GM12891 (cell line): Measurements from ENCODE around the gene ELF4.

Experiments
- POLR2A ChIP-seq: IDR thresholded peaks from 2 replicates; pipeline ENCODE4 v1.6.1; 2011; ENCODE audit warnings: low read depth, low read length, control low read depth
- POLR2AphosphoS5 ChIP-seq: IDR thresholded peaks from 2 replicates; pipeline ENCODE4 v1.6.1; 2011; ENCODE audit warnings: low read depth, low read length, control low read depth
- SPI1 ChIP-seq: IDR thresholded peaks from 2 replicates; pipeline ENCODE4 v1.6.1; 2011; ENCODE audit warnings: low read depth, low read length, control low read depth
- TAF1 ChIP-seq: IDR thresholded peaks from 2 replicates; pipeline ENCODE4 v1.6.1; 2011; ENCODE audit warnings: low read depth, low read length, control low read depth

DNA sequence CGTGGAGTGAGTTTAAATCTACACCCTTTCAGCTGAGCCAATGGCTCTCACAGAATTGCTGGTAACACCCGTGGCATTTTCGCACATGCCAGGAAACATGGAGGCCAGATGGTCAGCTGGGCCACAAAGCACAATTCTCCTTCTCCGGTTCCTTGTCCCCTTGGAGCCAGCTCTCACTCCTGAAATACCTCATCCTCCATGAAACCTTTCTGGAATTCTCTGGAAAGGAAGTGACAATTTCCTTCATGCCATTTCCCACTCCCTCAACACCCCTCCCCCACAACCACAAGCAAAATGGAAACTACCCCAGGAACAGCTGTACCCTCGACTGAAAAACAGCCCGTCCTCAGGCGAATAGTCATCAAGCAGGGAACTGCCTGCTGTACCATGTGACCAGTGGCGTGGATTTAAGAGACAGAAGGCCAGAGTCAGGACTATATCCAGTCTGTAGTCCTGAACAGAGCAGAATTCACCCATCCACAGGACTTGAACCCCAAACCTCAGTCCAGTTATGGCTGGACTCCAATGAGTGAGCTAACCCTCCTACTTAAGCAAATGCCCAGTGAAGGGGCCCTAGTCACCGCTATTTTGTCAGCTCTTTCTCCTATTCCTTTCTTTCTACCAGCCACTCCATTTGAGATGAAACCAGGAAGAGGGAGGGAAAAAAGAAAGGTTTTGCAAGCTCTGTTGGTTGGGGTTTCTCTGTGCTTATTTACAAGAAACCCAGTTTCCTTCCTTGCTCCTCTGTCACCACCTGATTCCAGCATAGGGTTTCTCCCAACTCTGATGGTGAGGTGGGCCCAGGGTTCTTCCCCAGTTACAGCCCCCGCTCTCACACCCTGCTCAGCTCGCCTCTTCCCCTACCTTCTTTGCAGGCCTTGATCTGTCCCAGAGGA is 24.5 kb downstream of the ELF4 start:
- TF ChIP-seq POLR2AphosphoS5 (0 out of 2 replicates have a peak, but pooled peaks have one; percentile 20), POLR2A (no peak), TAF1 (no peak), SPI1 (no peak)
